Testis (tissue), 3 donors: ENCODE measurements around the gene DNAJB8. TPM values are rescaled to one million over a fixed set of nuclear protein-coding genes. Genes with fewer than 3 reads are reported as not detected.

Source experiments
- DNase-seq: peaks from one replicate; pipeline ENCODE4 v3.0.0-alpha.2; 2019
- H3K27ac ChIP-seq, 2 donors: fragments of 200-600 bp; sonication (generic); one replicate each; pipeline ENCODE4 v1.5.1; 2019
- H3K27me3 ChIP-seq: fragments of 200-600 bp; sonication (generic); one replicate; pipeline ENCODE4 v1.5.1; 2019
- H3K36me3 ChIP-seq: fragments of 200-600 bp; sonication (generic); one replicate; pipeline ENCODE4 v1.5.1; 2017; ENCODE audit warnings: low read depth; ENCODE audit errors: missing control alignments
- H3K4me1 ChIP-seq: fragments of 200-600 bp; sonication (generic); one replicate; pipeline ENCODE4 v1.5.1; 2019
- H3K4me3 ChIP-seq, 2 donors: fragments of 200-600 bp; sonication (generic); one replicate each; pipeline ENCODE4 v1.5.1; 2017 to 2019
- H3K9me3 ChIP-seq: fragments of 200-600 bp; sonication (generic); one replicate; pipeline ENCODE4 v1.5.1; 2017
- POLR2A ChIP-seq: fragments of 450-650 bp; IDR thresholded peaks from one replicate; pipeline ENCODE4 v1.6.1; 2017; ENCODE audit warnings: antibody characterized with exemption, mild to moderate bottlenecking, moderate library complexity
- WGBS, 2 donors: methylation state at CpG; one replicate each; pipeline ENCODE4 v1.1.5; 2018; 5-methylcytosine and 5-hydroxymethylcytosine counted together
- intact Hi-C: fragments of 100-400 bp; cut with DNase I; formaldehyde crosslinking; loops from one replicate; pipeline ENCODE4 v1.15.1; 2023; ENCODE audit warnings: low total_unique reads
- polyA plus RNA-seq: library from polyadenylated mRNA; stranded (reverse); fragments of 350-450 nt; fragmentation: Illumina TruSeq; extraction: RNeasy Lipid Tissue Mini Kit (QIAGEN cat#74804); gene quantifications from one replicate; pipeline ENCODE4 v1.2.3, GENCODE V29; 2014; ENCODE audit warnings: low read depth, low replicate concordance; ENCODE audit not compliant: insufficient read depth
- total RNA-seq, 2 donors: library from RNA; depleted of rRNA; stranded (reverse); fragments of >200 nt; gene quantifications; one replicate each; pipeline ENCODE4 v1.2.3, GENCODE V29; 2016
- TF ChIP-seq, protein P1 (sequence below), 3 experiments: fragments of 450-650 bp in 2 of 3; fragments of 200-600 bp in 1 of 3; sonication (generic) in 1 of 3; IDR thresholded peaks; one replicate each; pipeline ENCODE4 v1.5.1; 2016 to 2019; ENCODE audit warnings: antibody characterized with exemption in 3 of 3, mild to moderate bottlenecking in 2 of 3, moderate library complexity in 1 of 3

DNAJB8 gene
- total and polyA plus RNA-seq, 3 donors from 2014 or later, result 18.3 to 75.0 (median 46.0) TPM

DNA sequence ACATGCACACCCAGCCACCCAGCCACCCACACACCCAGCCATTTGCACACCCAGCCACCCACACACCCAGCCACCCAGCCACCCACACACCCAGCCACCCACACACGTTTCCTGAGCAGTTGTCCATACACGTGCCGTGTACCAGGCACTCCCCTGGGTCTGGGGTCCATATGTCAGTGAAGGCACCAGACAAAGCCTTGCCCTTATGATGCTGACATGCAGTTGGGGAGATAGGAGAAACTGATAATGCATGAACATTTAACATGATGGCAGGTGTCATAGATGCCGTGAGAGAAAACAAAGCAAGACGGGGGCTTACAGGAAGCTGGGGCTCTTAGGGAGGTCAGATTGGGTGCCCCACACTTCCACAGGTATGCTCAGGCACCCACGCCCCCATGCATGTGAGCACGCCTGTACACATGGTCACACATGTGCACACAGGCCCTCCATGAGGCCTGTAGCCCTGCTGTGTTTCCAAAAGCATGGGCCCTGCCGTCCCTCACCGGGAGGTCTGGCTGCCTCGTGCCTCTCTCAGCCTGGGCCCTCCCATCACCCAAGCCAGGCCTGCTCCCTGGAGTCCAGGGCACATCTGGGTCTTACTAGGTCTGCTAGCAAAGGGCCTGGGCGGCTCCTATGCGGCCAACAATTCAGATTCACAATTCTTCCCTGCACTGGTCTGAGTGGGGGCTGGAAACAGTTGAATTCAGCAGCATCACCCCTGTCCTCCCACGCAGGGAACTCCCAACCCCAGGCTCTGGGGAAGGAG, 3.6 kb upstream of the DNAJB8 start:
- Histone ChIP-seq H3K36me3 (no peaks in the 10 kb centered on the region), H3K27ac (no peak overlapping the region), H3K4me1 (no peaks in the 10 kb centered on the region), H3K27me3 (no peaks in the 10 kb centered on the region), H3K4me3 (no peak overlapping the region), H3K9me3 (no peaks in the 10 kb centered on the region)
- DNase-seq, result no peak
- intact Hi-C loops, result no loop called here
- WGBS, 2 donors, result 68 to 71% methylated on average over 11 to 13 of the region's 13 CpGs
- TF ChIP-seq, protein P1, sequence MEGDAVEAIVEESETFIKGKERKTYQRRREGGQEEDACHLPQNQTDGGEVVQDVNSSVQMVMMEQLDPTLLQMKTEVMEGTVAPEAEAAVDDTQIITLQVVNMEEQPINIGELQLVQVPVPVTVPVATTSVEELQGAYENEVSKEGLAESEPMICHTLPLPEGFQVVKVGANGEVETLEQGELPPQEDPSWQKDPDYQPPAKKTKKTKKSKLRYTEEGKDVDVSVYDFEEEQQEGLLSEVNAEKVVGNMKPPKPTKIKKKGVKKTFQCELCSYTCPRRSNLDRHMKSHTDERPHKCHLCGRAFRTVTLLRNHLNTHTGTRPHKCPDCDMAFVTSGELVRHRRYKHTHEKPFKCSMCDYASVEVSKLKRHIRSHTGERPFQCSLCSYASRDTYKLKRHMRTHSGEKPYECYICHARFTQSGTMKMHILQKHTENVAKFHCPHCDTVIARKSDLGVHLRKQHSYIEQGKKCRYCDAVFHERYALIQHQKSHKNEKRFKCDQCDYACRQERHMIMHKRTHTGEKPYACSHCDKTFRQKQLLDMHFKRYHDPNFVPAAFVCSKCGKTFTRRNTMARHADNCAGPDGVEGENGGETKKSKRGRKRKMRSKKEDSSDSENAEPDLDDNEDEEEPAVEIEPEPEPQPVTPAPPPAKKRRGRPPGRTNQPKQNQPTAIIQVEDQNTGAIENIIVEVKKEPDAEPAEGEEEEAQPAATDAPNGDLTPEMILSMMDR (IDR thresholded peaks at IDR 0.05), result no peak

DNA sequence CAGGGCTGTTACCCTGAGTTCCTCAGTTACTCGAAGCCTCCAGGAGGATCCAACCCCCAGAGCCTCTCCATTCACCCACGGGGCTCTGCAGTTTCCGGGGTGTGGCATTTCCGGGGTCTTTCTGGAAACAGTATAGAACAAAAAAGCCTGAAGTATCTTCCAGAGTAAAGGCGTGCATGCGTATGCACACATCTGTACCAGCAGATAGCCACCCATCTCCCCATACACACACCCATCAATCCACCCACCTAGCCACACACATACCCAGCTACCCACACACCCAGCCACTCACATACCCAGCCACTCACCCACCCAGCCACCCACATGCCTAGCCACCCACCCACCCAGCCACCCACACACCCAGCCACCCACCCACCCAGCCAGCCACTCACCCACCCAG, 2.9 kb upstream of the DNAJB8 start:
- WGBS, 2 donors, result 94 to 95% methylated on average over 6 of the region's 6 CpGs
- no peak for DNase-seq
- intact Hi-C loops, result no loop called here
- no peak overlapping the region for H3K4me3 ChIP-seq
- no peaks in the 10 kb centered on the region for H3K36me3 ChIP-seq
- no peaks in the 10 kb centered on the region for H3K9me3 ChIP-seq
- no peak for TF ChIP-seq POLR2A
- TF ChIP-seq, protein P1 (IDR thresholded peaks at IDR 0.05), result no peak
- no peaks in the 10 kb centered on the region for H3K27me3 ChIP-seq
- no peaks in the 10 kb centered on the region for H3K4me1 ChIP-seq
- no peak overlapping the region for H3K27ac ChIP-seq

GRCh38 chr3:128468791-128469527, 2.3 kb upstream of the DNAJB8 start:
- no peaks in the 10 kb centered on the region for H3K4me1 ChIP-seq
- no peak for TF ChIP-seq POLR2A
- TF ChIP-seq, protein P1 (IDR thresholded peaks at IDR 0.05), result no peak
- intact Hi-C loops, result no loop called here
- WGBS, 2 donors, result 84 to 87% methylated on average over 6 to 10 of the region's 10 CpGs
- no peak for DNase-seq
- no peak overlapping the region for H3K4me3 ChIP-seq
- H3K36me3 ChIP-seq, result no peaks in the 10 kb centered on the region
- no peaks in the 10 kb centered on the region for H3K27me3 ChIP-seq
- no peaks in the 10 kb centered on the region for H3K9me3 ChIP-seq
- no peak overlapping the region for H3K27ac ChIP-seq

GRCh38 chr3:128468285-128468790, 1.6 kb upstream of the DNAJB8 start:
- TF ChIP-seq POLR2A, result no peak
- TF ChIP-seq, protein P1 (IDR thresholded peaks at IDR 0.05), result no peak
- no peaks in the 10 kb centered on the region for H3K4me1 ChIP-seq
- no peak overlapping the region for H3K4me3 ChIP-seq
- no peak for DNase-seq
- H3K9me3 ChIP-seq, result no peaks in the 10 kb centered on the region
- intact Hi-C loops, result no loop called here
- no peak overlapping the region for H3K27ac ChIP-seq
- H3K27me3 ChIP-seq, result no peaks in the 10 kb centered on the region
- WGBS, 2 donors, result 88 to 93% methylated on average over 11 to 17 of the region's 17 CpGs
- no peaks in the 10 kb centered on the region for H3K36me3 ChIP-seq
